ENCODE data around the gene MCL1. TPM values are rescaled to one million over a fixed set of nuclear protein-coding genes. Genes with fewer than 3 reads are reported as not detected.
"Not testable (repeated sequence)": the region's sequence is repeated elsewhere in the genome, so short reads cannot be mapped to it uniquely, and the experiment has no call there.

MCL1 gene
- total RNA-seq, 1 donor from 2014 or later = 268 TPM

GRCh38 chr1:150613061-150613920 is 33.9 kb upstream of the MCL1 start:
- H3K4me1 Mint-ChIP-seq = peaks cover 9% of the 10 kb centered on the region
- H3K4me3 Mint-ChIP-seq = no peak overlapping the region
- H3K27me3 Mint-ChIP-seq (ENCODE audit: low read depth) = no peaks in the 10 kb centered on the region
- H3K36me3 Mint-ChIP-seq = peaks cover 30% of the 10 kb centered on the region
- H3K27ac Mint-ChIP-seq = no peak overlapping the region
- DNase-seq (ENCODE audit: low spot score in 2 of 2, unreplicated experiment in 2 of 2) = no peak
- no peaks in the 10 kb centered on the region for H3K9me3 Mint-ChIP-seq
- no peak for TF ChIP-seq CTCF (IDR thresholded peaks at IDR 0.05; ENCODE audit: unreplicated experiment)

GRCh38 chr1:150612014-150612345 is 32.6 kb upstream of the MCL1 start:
- no peak overlapping the region for H3K4me3 Mint-ChIP-seq
- peaks cover 28% of the 10 kb centered on the region for H3K36me3 Mint-ChIP-seq
- DNase-seq (ENCODE audit: low spot score in 2 of 2, unreplicated experiment in 2 of 2) = no peak
- TF ChIP-seq CTCF (IDR thresholded peaks at IDR 0.05; ENCODE audit: unreplicated experiment) = no peak
- H3K4me1 Mint-ChIP-seq = peaks cover 9% of the 10 kb centered on the region
- peak overlapping the region; percentile 83 for H3K27ac Mint-ChIP-seq
- no peaks in the 10 kb centered on the region for H3K27me3 Mint-ChIP-seq (ENCODE audit: low read depth)
- no peaks in the 10 kb centered on the region for H3K9me3 Mint-ChIP-seq

GRCh38 chr1:150610576-150610975 is 31.2 kb upstream of the MCL1 start:
- DNase-seq (ENCODE audit: low spot score in 2 of 2, unreplicated experiment in 2 of 2) = no peak
- Mint-ChIP-seq H3K4me1 (peaks cover 9% of the 10 kb centered on the region), H3K9me3 (no peaks in the 10 kb centered on the region), H3K27me3 (ENCODE audit: low read depth) (no peaks in the 10 kb centered on the region), H3K36me3 (peaks cover 15% of the 10 kb centered on the region), H3K4me3 (no peak overlapping the region), H3K27ac (no peak overlapping the region)
- TF ChIP-seq CTCF (IDR thresholded peaks at IDR 0.05; ENCODE audit: unreplicated experiment) = no peak

GRCh38 chr1:150609732-150610131 is 30.3 kb upstream of the MCL1 start:
- Mint-ChIP-seq H3K4me1 (peaks cover 10% of the 10 kb centered on the region), H3K4me3 (no peak overlapping the region), H3K9me3 (no peaks in the 10 kb centered on the region), H3K27me3 (ENCODE audit: low read depth) (no peaks in the 10 kb centered on the region), H3K27ac (peak overlapping the region; percentile 92), H3K36me3 (peaks cover 10% of the 10 kb centered on the region)
- DNase-seq (ENCODE audit: low spot score in 2 of 2, unreplicated experiment in 2 of 2) = no peak
- no peak for TF ChIP-seq CTCF (IDR thresholded peaks at IDR 0.05; ENCODE audit: unreplicated experiment)

GRCh38 chr1:150606463-150607142 is 27.2 kb upstream of the MCL1 start:
- peaks cover 19% of the 10 kb centered on the region for H3K4me1 Mint-ChIP-seq
- H3K27me3 Mint-ChIP-seq (ENCODE audit: low read depth) = no peaks in the 10 kb centered on the region
- no peaks in the 10 kb centered on the region for H3K9me3 Mint-ChIP-seq
- no peak for DNase-seq (ENCODE audit: low spot score in 2 of 2, unreplicated experiment in 2 of 2)
- TF ChIP-seq CTCF (IDR thresholded peaks at IDR 0.05; ENCODE audit: unreplicated experiment) = no peak
- peak overlapping the region; percentile 44 for H3K27ac Mint-ChIP-seq
- peaks cover 3% of the 10 kb centered on the region for H3K36me3 Mint-ChIP-seq
- H3K4me3 Mint-ChIP-seq = no peak overlapping the region

GRCh38 chr1:150605451-150605731 is 26.0 kb upstream of the MCL1 start:
- H3K36me3 Mint-ChIP-seq; H3K9me3 Mint-ChIP-seq; H3K27me3 Mint-ChIP-seq (ENCODE audit: low read depth); DNase-seq (ENCODE audit: low spot score in 2 of 2, unreplicated experiment in 2 of 2); H3K4me3 Mint-ChIP-seq: not testable (repeated sequence)
- Mint-ChIP-seq H3K27ac (peak overlapping the region; percentile 16), H3K4me1 (peaks cover 15% of the 10 kb centered on the region)

Data from mesothelial cell of epicardium (in vitro differentiated cells).